Measurements from ENCODE around the gene OTX2. TPM values are rescaled to one million over a fixed set of nuclear protein-coding genes. Genes with fewer than 3 reads are reported as not detected.

Gene OTX2
- total and polyA plus RNA-seq, 2 donors (not counting 1 experiment from before 2014, with no cell fraction given): not detected

- H3K4me1 ChIP-seq (ENCODE audit: control insufficient read depth, extremely low read depth, insufficient read depth, low read length): no peaks in the 10 kb centered on the region
- no peaks in the 10 kb centered on the region for H3K9me3 ChIP-seq (ENCODE audit: control insufficient read depth, insufficient read depth, low read depth, low read length)
- DNase-seq (ENCODE audit: low read depth in 2 of 2): no peak
- no peak for TF ChIP-seq EZH2 (IDR thresholded peaks at IDR 0.05; ENCODE audit: low read length, missing control alignments)
- TF ChIP-seq CTCF (conservative IDR thresholded peaks at IDR 0.05 in 1 of 2, IDR thresholded peaks at IDR 0.05 in 1 of 2; ENCODE audit: low read depth in 1 of 2, low read length in 2 of 2): no peak
- H3K27me3 ChIP-seq (ENCODE audit: control insufficient read depth, insufficient read depth, low read length): no peaks in the 10 kb centered on the region
- no peak overlapping the region for H2AFZ ChIP-seq (ENCODE audit: low read length)
- H3K4me2 ChIP-seq (ENCODE audit: extremely low read depth, insufficient read depth, low read length): no peak overlapping the region
- H3K79me2 ChIP-seq (ENCODE audit: control insufficient read depth, insufficient read depth, low read length): no peaks in the 10 kb centered on the region
- H3K9ac ChIP-seq (ENCODE audit: insufficient read depth, low read length): no peak overlapping the region
- H3K4me3 ChIP-seq (replicated peaks in 1 of 4; ENCODE audit: control extremely low read depth in 1 of 4, insufficient read depth in 1 of 4, low read depth in 3 of 4, low read length in 4 of 4): no peak overlapping the region
- H3K27ac ChIP-seq (ENCODE audit: insufficient read depth, low read length): no peak overlapping the region
- no peaks in the 10 kb centered on the region for H4K20me1 ChIP-seq (ENCODE audit: control insufficient read depth, extremely low read depth, insufficient read depth, low read length)
- no peaks in the 10 kb centered on the region for H3K36me3 ChIP-seq (ENCODE audit: control insufficient read depth, insufficient read depth, low read length)
Measured at GRCh38 chr14:56844406-56845002, 34.2 kb upstream of the OTX2 start.

- Histone ChIP-seq H3K4me3 (replicated peaks in 1 of 4; ENCODE audit: control extremely low read depth in 1 of 4, insufficient read depth in 1 of 4, low read depth in 3 of 4, low read length in 4 of 4) (no peak overlapping the region), H3K4me1 (ENCODE audit: control insufficient read depth, extremely low read depth, insufficient read depth, low read length) (no peaks in the 10 kb centered on the region), H3K36me3 (ENCODE audit: control insufficient read depth, insufficient read depth, low read length) (no peaks in the 10 kb centered on the region), H4K20me1 (ENCODE audit: control insufficient read depth, extremely low read depth, insufficient read depth, low read length) (no peaks in the 10 kb centered on the region), H3K9me3 (ENCODE audit: control insufficient read depth, insufficient read depth, low read depth, low read length) (no peaks in the 10 kb centered on the region), H3K4me2 (ENCODE audit: extremely low read depth, insufficient read depth, low read length) (no peak overlapping the region), H2AFZ (ENCODE audit: low read length) (no peak overlapping the region), H3K79me2 (ENCODE audit: control insufficient read depth, insufficient read depth, low read length) (no peaks in the 10 kb centered on the region), H3K27ac (ENCODE audit: insufficient read depth, low read length) (no peak overlapping the region), H3K9ac (ENCODE audit: insufficient read depth, low read length) (no peak overlapping the region), H3K27me3 (ENCODE audit: control insufficient read depth, insufficient read depth, low read length) (no peaks in the 10 kb centered on the region)
- DNase-seq (ENCODE audit: low read depth in 2 of 2): no peak
- no peak for TF ChIP-seq EZH2 (IDR thresholded peaks at IDR 0.05; ENCODE audit: low read length, missing control alignments)
- no peak for TF ChIP-seq CTCF (conservative IDR thresholded peaks at IDR 0.05 in 1 of 2, IDR thresholded peaks at IDR 0.05 in 1 of 2; ENCODE audit: low read depth in 1 of 2, low read length in 2 of 2)
Measured at GRCh38 chr14:56841611-56842010, 31.3 kb upstream of the OTX2 start.

- no peaks in the 10 kb centered on the region for H3K9me3 ChIP-seq (ENCODE audit: control insufficient read depth, insufficient read depth, low read depth, low read length)
- no peaks in the 10 kb centered on the region for H3K4me1 ChIP-seq (ENCODE audit: control insufficient read depth, extremely low read depth, insufficient read depth, low read length)
- no peak overlapping the region for H2AFZ ChIP-seq (ENCODE audit: low read length)
- H3K4me3 ChIP-seq (replicated peaks in 1 of 4; ENCODE audit: control extremely low read depth in 1 of 4, insufficient read depth in 1 of 4, low read depth in 3 of 4, low read length in 4 of 4): no peak overlapping the region
- no peak for DNase-seq (ENCODE audit: low read depth in 2 of 2)
- H3K9ac ChIP-seq (ENCODE audit: insufficient read depth, low read length): no peak overlapping the region
- no peak for TF ChIP-seq CTCF (conservative IDR thresholded peaks at IDR 0.05 in 1 of 2, IDR thresholded peaks at IDR 0.05 in 1 of 2; ENCODE audit: low read depth in 1 of 2, low read length in 2 of 2)
- no peak for TF ChIP-seq EZH2 (IDR thresholded peaks at IDR 0.05; ENCODE audit: low read length, missing control alignments)
- H3K79me2 ChIP-seq (ENCODE audit: control insufficient read depth, insufficient read depth, low read length): no peaks in the 10 kb centered on the region
- H3K4me2 ChIP-seq (ENCODE audit: extremely low read depth, insufficient read depth, low read length): no peak overlapping the region
- H4K20me1 ChIP-seq (ENCODE audit: control insufficient read depth, extremely low read depth, insufficient read depth, low read length): no peaks in the 10 kb centered on the region
- no peaks in the 10 kb centered on the region for H3K27me3 ChIP-seq (ENCODE audit: control insufficient read depth, insufficient read depth, low read length)
- no peaks in the 10 kb centered on the region for H3K36me3 ChIP-seq (ENCODE audit: control insufficient read depth, insufficient read depth, low read length)
- H3K27ac ChIP-seq (ENCODE audit: insufficient read depth, low read length): no peak overlapping the region
Measured at GRCh38 chr14:56840221-56840620, 29.9 kb upstream of the OTX2 start.
